ENCODE data around the gene MEP1A.

DNA sequence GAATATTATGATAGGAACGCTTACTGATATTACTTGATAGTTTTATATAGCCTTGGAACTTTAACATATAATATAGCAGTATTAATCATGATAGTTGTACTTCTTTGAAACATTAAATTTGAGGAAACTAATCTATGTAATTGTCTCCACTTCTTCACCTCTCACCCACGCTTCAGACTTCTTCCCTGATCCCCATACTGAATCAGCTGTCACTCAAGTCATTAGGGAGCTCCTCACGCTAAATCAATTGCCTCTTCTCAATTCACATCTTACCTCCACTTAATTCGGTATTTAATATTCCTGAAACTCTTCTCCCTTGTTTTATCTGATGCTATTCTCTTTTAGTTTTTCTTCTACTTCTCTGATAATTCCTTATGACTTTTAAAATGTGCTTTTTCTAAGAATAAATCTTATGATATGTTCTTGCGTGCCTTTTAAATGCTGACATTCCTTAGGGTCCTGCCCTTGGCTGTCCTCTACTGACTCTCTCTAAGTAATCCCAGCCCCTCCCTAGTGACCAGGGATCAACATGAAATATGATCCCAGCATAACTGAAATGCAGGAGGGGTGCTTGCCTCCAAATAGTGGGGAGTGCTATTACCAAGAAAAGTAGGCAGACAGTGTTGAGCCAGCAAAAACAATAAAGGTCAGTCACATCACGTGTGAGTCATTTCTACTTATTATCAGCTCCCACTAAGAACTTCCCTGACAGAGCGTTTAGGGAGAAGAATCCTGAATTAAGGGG is 36.5 kb upstream of the MEP1A start:
- TF ChIP-seq, protein P1, sequence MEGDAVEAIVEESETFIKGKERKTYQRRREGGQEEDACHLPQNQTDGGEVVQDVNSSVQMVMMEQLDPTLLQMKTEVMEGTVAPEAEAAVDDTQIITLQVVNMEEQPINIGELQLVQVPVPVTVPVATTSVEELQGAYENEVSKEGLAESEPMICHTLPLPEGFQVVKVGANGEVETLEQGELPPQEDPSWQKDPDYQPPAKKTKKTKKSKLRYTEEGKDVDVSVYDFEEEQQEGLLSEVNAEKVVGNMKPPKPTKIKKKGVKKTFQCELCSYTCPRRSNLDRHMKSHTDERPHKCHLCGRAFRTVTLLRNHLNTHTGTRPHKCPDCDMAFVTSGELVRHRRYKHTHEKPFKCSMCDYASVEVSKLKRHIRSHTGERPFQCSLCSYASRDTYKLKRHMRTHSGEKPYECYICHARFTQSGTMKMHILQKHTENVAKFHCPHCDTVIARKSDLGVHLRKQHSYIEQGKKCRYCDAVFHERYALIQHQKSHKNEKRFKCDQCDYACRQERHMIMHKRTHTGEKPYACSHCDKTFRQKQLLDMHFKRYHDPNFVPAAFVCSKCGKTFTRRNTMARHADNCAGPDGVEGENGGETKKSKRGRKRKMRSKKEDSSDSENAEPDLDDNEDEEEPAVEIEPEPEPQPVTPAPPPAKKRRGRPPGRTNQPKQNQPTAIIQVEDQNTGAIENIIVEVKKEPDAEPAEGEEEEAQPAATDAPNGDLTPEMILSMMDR (IDR thresholded peaks at IDR 0.05): no peak
- TF ChIP-seq EZH2 (IDR thresholded peaks at IDR 0.05; ENCODE audit: borderline replicate concordance, insufficient read depth, low read depth, low read length, poor library complexity, severe bottlenecking): no peak
